Jurkat, Clone E6-1 (cell line): ENCODE data around the gene MRPL50.
"Not testable (repeated sequence)": the region's sequence is repeated elsewhere in the genome, so short reads cannot be mapped to it uniquely, and the experiment has no call there.

Experiments
- DNase-seq: peaks from one replicate; pipeline ENCODE4 v3.0.0-alpha.2; 2011; ENCODE audit warnings: low read depth, low spot score
- H3K4me3 ChIP-seq: 2 replicates; pipeline ENCODE4 v1.5.1; 2011; ENCODE audit warnings: mild to moderate bottlenecking, low read length, control low read depth, moderate library complexity

The MRPL50 gene

DNA sequence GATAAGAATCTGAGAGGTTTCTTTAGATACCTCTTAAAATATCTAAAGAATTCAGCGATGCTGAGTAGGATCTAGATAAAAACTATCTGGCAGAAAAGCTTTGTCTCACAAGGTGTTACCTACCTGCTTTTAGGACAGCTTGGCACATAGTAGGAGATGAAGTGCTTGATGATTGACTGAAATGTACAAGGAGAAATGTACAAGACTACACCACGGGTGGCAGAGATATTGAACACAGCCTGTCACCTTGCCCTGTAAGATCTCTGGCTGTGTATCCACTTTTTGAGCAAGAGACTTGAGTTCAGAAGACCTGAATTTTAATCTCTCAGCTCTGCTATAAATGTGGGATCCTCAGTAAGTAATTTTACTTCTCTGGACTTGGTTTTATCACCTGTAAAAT lies 21.4 kb upstream of the MRPL50 start:
- no peak for DNase-seq

DNA sequence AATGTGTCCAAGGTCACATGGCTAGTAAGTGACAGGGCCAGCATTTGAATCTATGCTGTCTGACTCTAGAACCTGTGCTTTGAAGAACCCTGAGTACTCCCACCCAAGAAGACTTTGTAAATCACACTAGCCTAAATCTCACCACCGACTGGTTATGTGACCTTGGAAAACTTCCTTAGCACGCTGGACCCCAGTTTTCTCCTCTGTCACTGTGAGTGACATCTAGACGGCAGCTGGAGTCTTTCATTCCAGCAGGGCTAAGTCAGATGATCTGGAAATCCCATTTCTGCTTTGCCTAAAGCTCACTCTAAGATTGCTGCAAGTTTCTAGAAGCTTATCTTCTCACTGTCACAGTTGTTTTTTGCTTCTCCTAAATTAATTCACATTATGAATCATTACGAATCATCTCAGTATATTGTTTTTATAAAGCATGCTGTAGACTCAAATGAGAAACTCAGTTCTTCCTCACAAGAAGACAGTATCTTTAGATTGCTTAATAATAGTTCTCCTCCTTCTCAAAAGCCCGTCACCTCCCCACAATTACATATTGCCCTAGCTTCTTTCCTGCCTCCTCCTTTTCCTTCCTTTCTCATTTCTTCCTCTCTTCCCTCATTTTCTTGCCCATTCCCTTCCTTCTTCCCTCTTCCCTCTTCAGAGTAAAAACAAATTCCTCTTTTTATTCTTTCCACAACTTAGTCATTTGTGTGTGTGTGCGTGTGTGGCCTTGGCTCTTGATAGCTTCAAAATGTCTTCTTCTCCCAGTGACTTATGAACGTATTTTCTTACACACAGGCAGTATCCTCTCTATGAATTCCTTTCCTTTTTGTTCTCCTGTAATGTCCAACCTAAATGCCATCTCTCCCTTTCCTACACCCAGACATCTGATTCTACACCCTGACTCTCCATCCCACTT lies 20.4 kb upstream of the MRPL50 start:
- H3K4me3 ChIP-seq: no peak overlapping the region
- DNase-seq: no peak

More for the DNA sequence above, 21.4 kb upstream of the MRPL50 start:
- H3K4me3 ChIP-seq: no peak overlapping the region

GRCh38 chr9:101417977-101418376 lies 19.6 kb upstream of the MRPL50 start:
- H3K4me3 ChIP-seq: no peak overlapping the region
- DNase-seq: no peak

DNA sequence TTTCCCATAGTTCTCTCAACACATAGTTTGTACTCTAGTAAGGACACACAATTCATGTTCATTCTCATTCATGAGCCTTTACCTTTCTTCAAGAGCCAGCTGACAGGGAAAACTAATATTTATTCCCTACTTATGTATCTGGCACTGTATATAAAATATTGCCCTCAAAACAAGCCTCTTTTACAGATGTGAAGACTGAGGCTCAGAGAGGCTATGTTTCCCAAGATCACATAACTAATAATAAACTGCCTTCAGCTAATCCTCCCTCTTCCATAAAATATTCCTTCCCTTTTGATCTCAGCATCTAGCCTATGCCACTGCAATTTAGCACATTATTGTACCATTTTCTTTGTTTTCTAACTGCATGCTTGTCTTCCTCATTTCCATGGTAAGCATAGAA lies 19.0 kb upstream of the MRPL50 start:
- no peak for DNase-seq
- H3K4me3 ChIP-seq: no peak overlapping the region

- DNase-seq: no peak
- H3K4me3 ChIP-seq: no peak overlapping the region
Measured at GRCh38 chr9:101415578-101415977, 17.2 kb upstream of the MRPL50 start.

- no peak overlapping the region for H3K4me3 ChIP-seq
- DNase-seq: no peak
Measured at GRCh38 chr9:101414839-101415238, 16.4 kb upstream of the MRPL50 start.

DNA sequence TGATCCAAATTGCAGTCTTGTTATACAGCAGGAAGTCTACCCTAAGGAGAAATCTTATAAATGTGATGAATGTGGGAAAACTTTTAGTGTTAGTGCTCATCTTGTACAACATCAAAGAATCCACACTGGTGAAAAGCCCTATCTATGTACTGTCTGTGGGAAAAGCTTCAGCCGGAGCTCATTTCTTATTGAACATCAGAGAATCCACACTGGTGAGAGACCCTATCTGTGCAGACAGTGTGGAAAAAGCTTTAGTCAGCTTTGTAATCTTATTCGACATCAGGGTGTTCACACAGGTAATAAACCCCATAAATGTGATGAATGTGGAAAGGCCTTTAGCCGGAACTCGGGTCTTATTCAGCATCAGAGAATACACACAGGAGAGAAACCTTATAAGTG lies 10.7 kb upstream of the MRPL50 start:
- no peak overlapping the region for H3K4me3 ChIP-seq
- DNase-seq: no peak

DNA sequence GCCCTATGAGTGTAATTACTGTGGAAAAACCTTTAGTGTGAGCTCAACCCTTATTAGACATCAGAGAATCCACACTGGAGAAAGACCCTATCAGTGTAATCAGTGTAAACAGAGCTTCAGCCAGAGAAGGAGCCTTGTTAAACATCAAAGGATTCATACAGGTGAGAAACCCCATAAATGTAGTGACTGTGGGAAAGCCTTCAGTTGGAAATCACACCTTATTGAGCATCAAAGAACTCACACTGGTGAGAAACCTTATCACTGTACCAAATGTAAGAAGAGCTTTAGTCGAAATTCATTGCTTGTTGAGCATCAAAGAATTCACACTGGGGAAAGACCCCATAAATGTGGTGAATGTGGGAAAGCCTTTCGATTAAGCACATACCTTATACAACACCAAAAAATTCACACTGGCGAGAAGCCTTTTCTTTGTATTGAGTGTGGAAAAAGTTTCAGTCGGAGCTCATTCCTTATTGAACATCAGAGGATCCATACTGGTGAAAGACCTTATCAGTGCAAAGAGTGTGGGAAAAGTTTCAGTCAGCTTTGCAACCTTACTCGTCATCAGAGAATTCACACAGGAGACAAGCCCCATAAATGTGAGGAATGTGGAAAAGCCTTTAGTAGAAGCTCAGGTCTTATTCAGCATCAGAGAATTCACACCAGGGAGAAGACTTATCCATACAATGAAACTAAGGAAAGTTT lies 10.1 kb upstream of the MRPL50 start:
- DNase-seq: no peak
- H3K4me3 ChIP-seq: no peak overlapping the region

GRCh38 chr9:101403516-101404285 lies 5.3 kb upstream of the MRPL50 start:
- DNase-seq: no peak

GRCh38 chr9:101400120-101400519 lies 1.7 kb upstream of the MRPL50 start:
- no peak overlapping the region for H3K4me3 ChIP-seq
- DNase-seq: no peak

More at GRCh38 chr9:101403516-101404285, 5.3 kb upstream of the MRPL50 start:
- no peak overlapping the region for H3K4me3 ChIP-seq

- H3K4me3 ChIP-seq: peak overlapping the region; percentile 91
- no peak for DNase-seq
Measured at GRCh38 chr9:101399643-101399970, 1.2 kb upstream of the MRPL50 start.

DNA sequence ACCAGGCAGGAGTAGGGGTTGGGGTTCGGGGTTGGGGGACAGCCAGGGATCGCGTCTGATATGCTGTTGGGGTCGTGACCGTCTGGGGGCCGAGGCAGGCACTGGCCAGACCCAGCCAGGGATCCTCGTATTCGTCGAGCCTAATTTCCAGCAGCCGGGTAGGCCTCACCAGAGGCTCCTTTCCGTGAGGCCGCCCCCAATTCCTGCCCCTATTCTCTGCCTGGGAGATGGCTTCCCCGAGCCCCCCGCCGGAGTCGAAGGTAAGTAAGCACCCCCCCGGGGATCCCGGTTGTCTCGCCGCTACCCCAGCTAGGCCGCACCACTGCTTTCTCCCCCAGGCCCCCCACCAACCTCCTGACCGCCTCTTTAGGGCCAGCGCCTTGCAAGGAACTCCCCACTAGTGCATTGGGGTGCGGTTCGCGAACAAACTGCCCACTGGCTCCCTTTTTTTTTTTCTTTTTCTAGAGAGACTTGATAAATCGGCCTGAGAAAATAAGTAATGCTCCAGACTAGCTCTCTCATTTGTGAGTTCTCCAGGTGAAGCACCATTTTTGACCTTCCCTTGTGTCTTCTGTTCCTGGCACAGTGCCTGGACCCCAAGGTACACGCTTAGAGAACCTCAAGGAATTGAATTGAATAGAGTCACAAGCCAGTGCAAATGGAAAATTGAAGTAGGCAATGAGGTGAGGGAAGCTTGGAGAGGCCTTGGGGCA lies 668 bp upstream of the MRPL50 start:
- no peak for DNase-seq
- H3K4me3 ChIP-seq: peak overlapping the region; percentile 91

DNA sequence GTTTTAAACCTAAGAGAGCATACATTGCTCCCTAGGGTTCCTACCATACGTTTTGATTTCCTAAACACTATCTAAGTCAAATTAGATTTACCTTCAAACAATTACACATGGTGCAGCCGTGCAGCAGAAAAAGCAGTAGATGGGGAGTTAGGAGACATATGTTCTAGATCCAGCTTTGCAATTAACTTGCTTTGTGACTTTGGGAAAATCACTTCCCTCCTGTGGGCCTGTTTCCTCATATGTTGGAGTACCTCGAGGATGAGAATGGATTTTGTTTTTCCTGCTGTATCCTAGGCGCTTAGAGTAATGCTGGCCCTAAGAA lies 711 bp downstream of the MRPL50 start:
- DNase-seq: no peak
- H3K4me3 ChIP-seq: peak overlapping the region; percentile 91

DNA sequence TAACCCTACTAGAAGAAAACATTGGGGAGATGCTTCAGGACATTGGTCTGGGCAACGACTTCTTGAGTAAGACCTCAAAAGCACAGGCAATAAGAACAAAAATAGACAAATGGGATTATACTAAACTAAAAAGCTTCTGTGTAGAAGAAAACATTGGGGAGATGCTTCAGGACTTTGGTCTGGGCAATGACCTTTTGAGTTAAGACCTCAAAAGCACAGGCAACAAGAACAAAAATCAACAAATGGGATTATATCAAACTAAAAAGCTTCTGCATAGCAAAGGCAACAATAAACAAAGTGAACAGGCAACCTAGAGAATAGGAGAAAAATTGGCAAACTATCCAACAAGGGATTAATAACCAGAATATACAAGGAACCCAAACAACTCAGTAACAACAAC lies 3.7 kb downstream of the MRPL50 start:
- H3K4me3 ChIP-seq: no peak overlapping the region
- no peak for DNase-seq

DNA sequence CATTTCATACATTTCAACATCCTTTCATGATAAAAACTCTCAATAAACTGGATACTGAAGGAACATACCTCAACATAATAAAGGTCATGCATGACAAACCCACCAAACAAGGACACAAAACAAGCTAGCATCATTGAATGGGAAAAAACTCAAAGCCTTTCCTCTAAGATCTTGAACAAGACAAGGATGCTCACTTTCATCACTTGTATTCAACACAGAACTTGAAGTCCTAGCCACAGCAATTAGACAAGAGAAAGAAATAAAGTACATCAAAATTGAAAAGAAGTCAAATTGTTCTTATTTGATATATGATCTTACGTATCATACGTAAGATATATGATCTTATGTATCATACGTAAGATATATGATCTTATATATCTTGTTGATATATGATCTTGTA lies 5.3 kb downstream of the MRPL50 start:
- no peak for DNase-seq
- no peak overlapping the region for H3K4me3 ChIP-seq

- DNase-seq: no peak
Measured at GRCh38 chr9:101388507-101388993, 9.9 kb downstream of the MRPL50 start.

DNA sequence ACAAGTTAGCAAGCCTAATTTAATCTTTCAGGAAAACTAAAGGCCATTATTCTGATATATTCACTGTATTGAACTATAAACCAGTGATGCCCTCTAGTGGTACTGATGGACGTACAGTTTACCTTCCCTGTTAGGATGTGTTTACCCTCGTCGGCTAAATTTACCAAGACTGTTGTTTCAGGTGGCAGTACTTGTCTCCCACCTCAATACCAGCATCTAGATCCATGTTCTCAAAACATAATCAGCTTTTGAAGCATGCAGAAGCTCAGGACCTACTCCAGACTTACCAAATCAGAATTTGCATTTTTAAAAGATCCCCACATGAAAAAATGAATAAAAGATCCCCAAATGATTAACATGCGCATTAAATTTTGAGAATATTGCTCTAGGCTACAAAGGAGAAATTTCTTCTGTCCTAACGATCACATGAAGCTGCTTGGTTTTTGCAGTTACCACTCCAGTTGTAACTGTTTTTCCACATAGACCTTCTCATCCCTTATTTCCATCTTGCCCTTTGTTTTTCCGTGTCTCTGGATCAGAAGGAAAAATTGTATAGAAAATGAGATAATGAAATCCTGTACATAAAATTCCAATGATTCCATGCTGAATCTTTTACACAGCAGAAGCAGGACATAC lies 10.4 kb downstream of the MRPL50 start:
- no peak overlapping the region for H3K4me3 ChIP-seq
- peak; percentile 48 for DNase-seq

More at GRCh38 chr9:101388507-101388993, 9.9 kb downstream of the MRPL50 start:
- H3K4me3 ChIP-seq: no peak overlapping the region

DNA sequence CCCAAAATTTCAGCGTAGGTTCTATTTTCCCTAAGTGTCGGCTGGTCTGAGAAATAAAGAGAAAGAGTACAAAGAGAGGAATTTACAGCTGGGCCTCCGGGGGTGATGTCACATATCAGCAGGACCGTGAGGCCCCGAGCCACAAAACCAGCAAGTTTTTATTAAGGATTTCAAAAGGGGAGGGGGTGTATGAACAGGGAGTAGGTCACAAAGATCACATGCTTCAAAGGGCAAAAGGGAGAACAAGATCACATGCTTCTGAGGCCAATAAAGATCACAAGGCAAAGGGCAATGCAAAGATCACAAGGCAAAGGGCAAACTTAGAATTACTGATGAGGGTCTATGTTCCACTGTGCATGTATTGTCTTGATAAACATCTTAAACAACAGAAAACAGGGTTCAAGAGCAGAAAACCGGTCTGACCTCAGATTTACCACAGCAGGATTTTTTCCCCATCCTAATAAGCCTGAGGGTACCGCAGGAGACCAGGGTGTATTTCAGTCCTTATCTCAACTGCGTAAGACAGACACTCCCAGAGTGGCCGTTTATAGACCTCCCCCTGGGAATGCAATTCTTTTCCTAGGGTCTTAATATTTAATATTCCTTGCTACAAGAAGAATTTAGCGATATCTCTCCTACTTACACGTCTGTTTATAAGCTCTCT lies 13.4 kb downstream of the MRPL50 start, which contains the start of gene BAAT:
BAAT (minus strand) TSS at position 134 of the 664 bp plus-strand sequence. CDS start 13,602 bp downstream, outside the sequence.
- H3K4me3 ChIP-seq, DNase-seq: not testable (repeated sequence)
